Measurements from ENCODE around the gene ACE. TPM values are rescaled to one million over a fixed set of nuclear protein-coding genes. Genes with fewer than 3 reads are reported as not detected.
A peak's percentile ranks its signal among the peaks of the same experiment; 100 is the strongest.

Gene ACE
- polyA plus RNA-seq, 4 donors: 49.6 to 216 (median 161) TPM

DNA sequence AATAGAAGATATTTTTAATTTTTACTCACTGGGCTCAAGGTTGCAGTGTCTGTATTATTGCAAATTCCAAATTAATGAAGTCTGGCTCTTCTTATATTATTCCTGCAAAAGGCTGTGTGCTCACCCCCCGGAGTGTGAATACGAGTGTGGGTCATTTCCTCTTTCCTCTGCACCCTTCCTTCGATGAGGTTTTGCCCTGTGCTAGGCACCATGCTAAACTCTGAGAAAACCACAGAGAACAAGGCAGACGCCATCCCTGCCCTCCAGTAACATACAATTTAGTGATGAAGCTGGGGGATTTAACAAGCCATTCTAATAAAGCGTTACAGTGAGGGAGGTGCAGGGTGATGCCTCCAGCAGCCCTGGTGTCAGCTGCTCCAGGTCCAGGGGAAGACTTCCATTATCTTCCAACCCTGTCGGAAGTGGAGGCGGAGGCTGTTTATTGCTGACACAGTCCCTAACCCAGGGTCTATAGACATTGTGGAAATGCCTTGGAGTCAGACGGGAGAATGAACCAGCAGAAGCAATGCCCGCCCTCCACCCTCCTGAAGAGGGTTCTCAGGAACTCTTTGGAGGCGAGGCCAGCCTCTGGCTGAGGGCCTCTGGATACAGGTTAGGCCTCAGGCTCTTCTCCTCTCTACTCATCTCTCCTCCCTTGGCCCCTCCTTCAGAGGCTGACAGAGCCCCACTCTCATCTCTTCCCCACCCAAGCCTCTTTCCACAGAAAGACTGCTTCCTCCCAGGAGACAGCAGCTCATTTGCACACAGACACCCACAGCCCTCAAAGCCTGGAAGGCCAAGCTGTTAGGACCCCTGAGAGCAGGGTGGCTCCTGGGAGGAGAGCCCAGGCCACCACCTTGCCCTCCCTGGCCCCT is 2.0 kb upstream of the ACE start:
- Histone ChIP-seq H3K9me3 (ENCODE audit: control insufficient read depth in 2 of 2, insufficient read depth in 1 of 2, low read depth in 1 of 2, low read length in 1 of 2) (no peaks in the 10 kb centered on the region), H3K36me3 (ENCODE audit: control insufficient read depth in 3 of 3, insufficient read depth in 2 of 3, low read depth in 1 of 3, low read length in 3 of 3) (peaks cover 0 to 18% (median 0%) of the 10 kb centered on the region in 3 donors), H3K4me1 (ENCODE audit: control insufficient read depth in 3 of 3, insufficient read depth in 2 of 3, low read depth in 1 of 3, low read length in 2 of 3) (peaks cover 0 to 48% (median 2%) of the 10 kb centered on the region in 3 donors), H3K27ac (ENCODE audit: low read depth in 1 of 3, low read length in 2 of 3) (peak overlapping the region in 2 of 3 donors; percentile 27 to 91), H3K27me3 (ENCODE audit: control insufficient read depth in 3 of 3, insufficient read depth in 3 of 3, low read length in 3 of 3) (peaks cover 0 to 12% (median 0%) of the 10 kb centered on the region in 3 donors), H3K4me3 (ENCODE audit: low read depth in 1 of 3, low read length in 3 of 3) (no peak overlapping the region)
- 60 to 65% (median 63%) methylated on average over 10 of the region's 10 CpGs for whole genome bisulfite sequencing, 3 donors
- DNase-seq (peak in 1 of 2 donors; percentile 21), FAIRE-seq (no peak)

- Histone ChIP-seq H3K36me3 (ENCODE audit: control insufficient read depth in 3 of 3, insufficient read depth in 2 of 3, low read depth in 1 of 3, low read length in 3 of 3) (peaks cover 0 to 28% (median 3%) of the 10 kb centered on the region in 3 donors), H3K4me1 (ENCODE audit: control insufficient read depth in 3 of 3, insufficient read depth in 2 of 3, low read depth in 1 of 3, low read length in 2 of 3) (peaks cover 0 to 55% (median 2%) of the 10 kb centered on the region in 3 donors), H3K27me3 (ENCODE audit: control insufficient read depth in 3 of 3, insufficient read depth in 3 of 3, low read length in 3 of 3) (peaks cover 0 to 12% (median 0%) of the 10 kb centered on the region in 3 donors), H3K4me3 (ENCODE audit: low read depth in 1 of 3, low read length in 3 of 3) (peak overlapping the region in 2 of 3 donors; percentile 44 to 58), H3K27ac (ENCODE audit: low read depth in 1 of 3, low read length in 2 of 3) (peak overlapping the region in 2 of 3 donors; percentile 87 to 91), H3K9me3 (ENCODE audit: control insufficient read depth in 2 of 2, insufficient read depth in 1 of 2, low read depth in 1 of 2, low read length in 1 of 2) (no peaks in the 10 kb centered on the region)
- no peak for FAIRE-seq
- DNase-seq: peak in 1 of 2 donors; percentile 63
- 58 to 70% (median 65%) methylated on average over 27 to 28 of the region's 28 CpGs for WGBS, 3 donors
Measured at GRCh38 chr17:63475491-63476412, 1.1 kb upstream of the ACE start.

DNA sequence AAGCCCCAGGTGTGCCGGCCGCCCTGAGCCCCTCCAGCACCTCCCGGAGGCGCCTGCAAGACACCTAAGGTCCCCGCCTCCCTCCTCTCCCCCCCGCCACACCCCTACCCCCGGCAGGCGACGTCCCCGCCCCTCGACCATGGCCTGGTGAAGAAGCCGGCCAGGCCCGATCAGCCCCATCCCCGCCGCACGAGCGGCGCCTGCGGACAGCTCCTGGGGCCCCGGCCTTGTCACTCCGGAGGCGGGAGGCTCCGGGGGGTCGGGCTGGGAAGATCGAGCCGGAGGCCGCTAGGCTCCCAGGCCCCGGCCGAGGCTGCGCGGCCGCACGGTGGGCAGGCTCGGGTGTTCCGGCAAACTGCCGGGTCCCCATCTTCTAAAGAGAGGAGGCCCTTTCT is 405 bp upstream of the ACE start:
- Histone ChIP-seq H3K27me3 (ENCODE audit: control insufficient read depth in 3 of 3, insufficient read depth in 3 of 3, low read length in 3 of 3) (peaks cover 0 to 12% (median 0%) of the 10 kb centered on the region in 3 donors), H3K27ac (ENCODE audit: low read depth in 1 of 3, low read length in 2 of 3) (peak overlapping the region in 2 of 3 donors; percentile 87 to 91), H3K4me3 (ENCODE audit: low read depth in 1 of 3, low read length in 3 of 3) (peak overlapping the region in 2 of 3 donors; percentile 44 to 58), H3K36me3 (ENCODE audit: control insufficient read depth in 3 of 3, insufficient read depth in 2 of 3, low read depth in 1 of 3, low read length in 3 of 3) (peaks cover 0 to 35% (median 6%) of the 10 kb centered on the region in 3 donors), H3K4me1 (ENCODE audit: control insufficient read depth in 3 of 3, insufficient read depth in 2 of 3, low read depth in 1 of 3, low read length in 2 of 3) (peaks cover 0 to 57% (median 2%) of the 10 kb centered on the region in 3 donors), H3K9me3 (ENCODE audit: control insufficient read depth in 2 of 2, insufficient read depth in 1 of 2, low read depth in 1 of 2, low read length in 1 of 2) (no peaks in the 10 kb centered on the region)
- FAIRE-seq (no peak), DNase-seq (no peak)
- WGBS, 3 donors: 0 to 3% (median 2%) methylated on average over 9 to 36 of the region's 36 CpGs

GRCh38 chr17:63477480-63478440 is 899 bp downstream of the ACE start:
- 9 to 11% (median 11%) methylated on average over 31 to 44 of the region's 44 CpGs for WGBS, 3 donors
- Histone ChIP-seq H3K4me1 (ENCODE audit: control insufficient read depth in 3 of 3, insufficient read depth in 2 of 3, low read depth in 1 of 3, low read length in 2 of 3) (peaks cover 0 to 57% (median 2%) of the 10 kb centered on the region in 3 donors), H3K27ac (ENCODE audit: low read depth in 1 of 3, low read length in 2 of 3) (peak overlapping the region; percentile 80 to 93 (median 89)), H3K27me3 (ENCODE audit: control insufficient read depth in 3 of 3, insufficient read depth in 3 of 3, low read length in 3 of 3) (peaks cover 0 to 12% (median 0%) of the 10 kb centered on the region in 3 donors), H3K4me3 (ENCODE audit: low read depth in 1 of 3, low read length in 3 of 3) (peak overlapping the region in 2 of 3 donors; percentile 58 to 59), H3K9me3 (ENCODE audit: control insufficient read depth in 2 of 2, insufficient read depth in 1 of 2, low read depth in 1 of 2, low read length in 1 of 2) (no peaks in the 10 kb centered on the region), H3K36me3 (ENCODE audit: control insufficient read depth in 3 of 3, insufficient read depth in 2 of 3, low read depth in 1 of 3, low read length in 3 of 3) (peaks cover 0 to 46% (median 7%) of the 10 kb centered on the region in 3 donors)
- DNase-seq: peak; percentile 42 to 76
- FAIRE-seq: no peak

GRCh38 chr17:63478814-63479494 is 2.1 kb downstream of the ACE start:
- H3K27ac ChIP-seq (ENCODE audit: low read depth in 1 of 3, low read length in 2 of 3): peak overlapping the region in 1 of 3 donors; percentile 93
- H3K4me3 ChIP-seq (ENCODE audit: low read depth in 1 of 3, low read length in 3 of 3): peak overlapping the region in 2 of 3 donors; percentile 58 to 59
- H3K27me3 ChIP-seq (ENCODE audit: control insufficient read depth in 3 of 3, insufficient read depth in 3 of 3, low read length in 3 of 3): peaks cover 0 to 12% (median 0%) of the 10 kb centered on the region in 3 donors
- no peaks in the 10 kb centered on the region for H3K9me3 ChIP-seq (ENCODE audit: control insufficient read depth in 2 of 2, insufficient read depth in 1 of 2, low read depth in 1 of 2, low read length in 1 of 2)
- WGBS, 3 donors: 31 to 48% (median 36%) methylated on average over 16 of the region's 16 CpGs
- peaks cover 0 to 53% (median 2%) of the 10 kb centered on the region in 3 donors for H3K4me1 ChIP-seq (ENCODE audit: control insufficient read depth in 3 of 3, insufficient read depth in 2 of 3, low read depth in 1 of 3, low read length in 2 of 3)
- DNase-seq (peak; percentile 92), FAIRE-seq (no peak)
- H3K36me3 ChIP-seq (ENCODE audit: control insufficient read depth in 3 of 3, insufficient read depth in 2 of 3, low read depth in 1 of 3, low read length in 3 of 3): peaks cover 2 to 57% (median 14%) of the 10 kb centered on the region in 3 donors

GRCh38 chr17:63479495-63480184 is 2.8 kb downstream of the ACE start:
- Histone ChIP-seq H3K4me3 (ENCODE audit: low read depth in 1 of 3, low read length in 3 of 3) (peak overlapping the region in 1 of 3 donors; percentile 58), H3K27me3 (ENCODE audit: control insufficient read depth in 3 of 3, insufficient read depth in 3 of 3, low read length in 3 of 3) (peaks cover 0 to 12% (median 0%) of the 10 kb centered on the region in 3 donors), H3K36me3 (ENCODE audit: control insufficient read depth in 3 of 3, insufficient read depth in 2 of 3, low read depth in 1 of 3, low read length in 3 of 3) (peaks cover 2 to 64% (median 16%) of the 10 kb centered on the region in 3 donors), H3K27ac (ENCODE audit: low read depth in 1 of 3, low read length in 2 of 3) (no peak overlapping the region), H3K9me3 (ENCODE audit: control insufficient read depth in 2 of 2, insufficient read depth in 1 of 2, low read depth in 1 of 2, low read length in 1 of 2) (no peaks in the 10 kb centered on the region), H3K4me1 (ENCODE audit: control insufficient read depth in 3 of 3, insufficient read depth in 2 of 3, low read depth in 1 of 3, low read length in 2 of 3) (peaks cover 0 to 46% (median 2%) of the 10 kb centered on the region in 3 donors)
- WGBS, 3 donors: 76 to 81% (median 76%) methylated on average over 17 of the region's 17 CpGs
- FAIRE-seq (no peak), DNase-seq (no peak)
